DMS79 (cell line): ENCODE measurements around the gene TOR3A.

ENCODE experiments used
- DNase-seq: peaks from one replicate; lab custom pipeline; 2025; lab: John Stamatoyannopoulos, UW

The TOR3A gene

GRCh38 chr1:179066471-179066870 is 15.4 kb upstream of the TOR3A start:
- DNase-seq = no peak

DNA sequence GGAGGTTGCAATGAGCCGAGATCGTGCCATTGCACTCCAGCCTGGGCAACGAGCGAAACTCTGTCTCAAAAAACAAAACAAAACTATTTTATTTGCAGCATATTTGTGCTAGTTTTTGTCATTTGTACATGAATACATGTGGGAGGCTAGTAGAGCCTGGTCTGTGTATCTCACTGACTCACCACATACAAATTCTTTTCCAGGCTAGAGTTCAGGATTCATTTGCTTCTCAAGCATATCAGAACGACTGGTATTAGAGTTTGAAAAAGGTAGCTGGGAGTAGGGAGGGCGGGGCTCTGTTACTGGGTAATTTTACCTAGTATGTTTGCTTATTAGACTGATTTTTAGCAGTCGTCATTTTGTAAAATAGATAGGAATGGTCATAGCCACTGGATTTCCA is 4.5 kb upstream of the TOR3A start:
- no peak for DNase-seq

DNA sequence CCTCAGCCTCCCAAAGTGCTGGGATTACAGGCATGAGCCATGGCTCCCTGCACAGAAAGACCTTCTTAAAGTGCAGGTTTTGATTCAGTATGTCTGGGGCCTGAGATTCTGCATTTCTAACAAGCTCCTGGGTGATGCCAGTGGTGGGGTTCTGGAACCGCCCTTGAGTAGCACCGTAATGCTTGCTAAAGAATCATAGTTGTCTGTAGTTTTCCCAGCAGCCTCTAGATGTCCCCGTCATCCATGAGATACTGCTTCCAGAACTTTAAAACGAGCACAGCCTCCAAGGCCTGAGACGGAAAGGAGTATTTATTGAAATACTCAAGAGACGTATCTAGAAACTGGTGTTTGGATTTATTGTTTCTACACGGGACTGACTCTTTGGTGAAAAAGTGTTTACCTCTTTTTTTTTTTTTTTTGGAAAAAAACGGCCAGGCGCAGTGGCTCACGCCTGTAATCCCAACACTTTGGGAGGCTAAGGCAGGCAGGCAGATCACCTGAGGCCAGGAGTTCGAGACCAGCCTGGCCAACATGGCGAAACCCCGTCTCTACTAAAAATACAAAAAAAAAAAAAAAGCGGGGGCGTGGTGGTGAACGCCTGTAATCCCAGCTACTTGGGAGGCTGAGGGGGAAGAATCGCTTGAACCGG is 2.6 kb upstream of the TOR3A start:
- DNase-seq = peak; percentile 49

DNA sequence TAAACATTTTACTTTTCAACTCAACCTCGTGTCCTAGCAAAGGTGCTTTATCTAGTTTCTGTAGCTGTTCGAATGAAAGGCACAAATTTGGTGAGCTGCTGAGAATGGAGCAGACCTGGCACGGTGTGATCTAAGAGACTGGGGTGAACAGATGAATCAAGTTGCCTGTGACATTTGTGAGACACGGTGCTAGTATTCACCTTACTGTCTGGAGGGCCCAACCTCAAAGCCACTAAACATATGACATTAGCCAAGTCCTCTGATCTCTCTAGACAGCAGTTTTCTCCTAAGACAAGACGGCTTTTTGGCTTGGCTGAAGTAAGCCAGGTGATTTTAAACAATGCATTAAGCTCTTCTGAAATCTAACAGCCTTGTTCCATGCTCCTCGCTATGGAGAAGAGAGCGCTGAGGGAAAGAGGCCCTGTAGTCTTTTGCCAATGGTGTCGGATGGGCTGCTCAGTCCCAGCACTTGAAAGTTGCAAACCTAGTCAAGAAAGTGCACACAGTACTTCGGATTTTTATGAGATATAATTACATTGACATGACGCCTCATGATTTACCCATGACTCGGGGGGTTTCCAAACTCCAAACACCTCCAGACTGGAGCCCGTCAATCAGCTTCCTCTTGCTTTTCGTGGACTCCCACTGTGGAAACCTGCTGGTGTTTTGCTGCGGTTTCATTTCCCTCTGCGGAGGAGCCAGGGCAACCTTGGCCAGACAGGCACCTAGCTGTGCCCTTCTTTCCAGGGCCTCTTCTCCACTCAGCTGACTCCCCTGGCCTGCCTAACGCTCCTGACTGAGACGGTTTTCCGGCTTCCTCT is 794 bp upstream of the TOR3A start:
- DNase-seq = no peak

DNA sequence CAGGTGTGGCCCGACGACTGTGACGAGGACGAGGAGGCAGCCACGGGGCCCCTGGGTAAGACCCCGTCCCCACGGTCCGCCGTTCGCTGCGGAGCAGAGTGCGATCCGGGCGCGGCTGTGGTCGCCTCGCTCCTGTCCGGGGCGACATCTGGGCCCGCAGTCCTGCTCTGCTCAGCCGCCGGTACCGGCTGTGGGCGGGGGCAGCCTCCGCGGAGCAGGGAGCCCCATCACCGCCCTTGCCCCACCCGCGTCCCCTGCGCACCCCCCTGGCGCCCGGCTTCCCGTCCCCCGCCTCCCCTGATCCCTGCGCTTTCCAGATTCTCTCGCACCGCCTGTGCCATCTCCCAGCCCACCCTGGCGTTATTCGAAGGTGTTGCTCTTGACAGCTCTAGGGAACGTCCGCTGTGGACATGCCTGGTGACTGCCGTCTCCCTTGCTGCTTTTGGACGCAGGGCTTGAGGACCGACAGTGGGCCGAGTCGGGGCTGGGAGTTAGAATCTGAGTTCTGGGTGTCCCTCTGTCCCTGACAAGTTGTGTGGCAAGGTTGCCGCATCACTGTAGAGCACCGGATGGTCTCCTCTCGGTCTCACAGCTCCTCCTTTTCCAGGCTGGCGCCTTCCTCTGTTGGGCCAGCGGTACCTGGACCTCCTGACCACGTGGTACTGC is 596 bp downstream of the TOR3A start:
- no peak for DNase-seq

DNA sequence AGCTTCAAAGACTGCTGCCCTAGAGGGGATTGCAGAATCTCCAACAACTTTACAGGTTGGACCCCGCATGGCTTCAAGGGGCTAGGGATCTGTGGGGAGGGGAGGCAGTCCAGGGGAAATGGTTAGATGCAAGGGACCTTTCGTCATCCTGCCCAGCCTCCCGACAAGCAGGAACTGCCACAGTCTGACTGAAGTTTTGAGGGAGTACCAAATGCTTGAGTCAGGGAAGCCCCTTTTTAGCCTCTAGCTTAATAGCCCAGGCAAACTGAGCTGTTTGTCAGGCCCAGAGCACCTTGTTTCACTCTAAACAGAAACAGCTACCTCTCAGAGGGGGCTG is 1.1 kb downstream of the TOR3A start:
- DNase-seq = no peak

DNA sequence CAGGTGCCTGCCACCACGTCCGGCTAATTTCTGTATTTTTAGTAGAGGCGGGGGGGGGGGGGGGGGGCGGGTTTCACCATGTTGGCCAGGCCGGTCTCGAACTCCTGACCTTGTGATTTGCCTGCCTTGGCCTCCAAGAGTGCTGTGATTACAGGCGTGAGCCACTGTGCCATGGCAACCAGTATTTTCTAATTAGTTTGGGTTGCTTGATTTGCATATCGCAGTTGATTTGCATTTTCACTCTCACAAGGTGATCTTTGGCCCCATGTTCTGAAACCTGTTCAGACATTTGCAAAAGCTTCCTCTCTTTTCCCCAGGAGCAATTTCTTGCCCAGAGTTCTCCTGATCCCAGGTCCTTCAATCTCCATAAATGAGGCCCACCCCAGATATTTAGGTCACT is 1.7 kb downstream of the TOR3A start:
- DNase-seq = no peak

GRCh38 chr1:179087665-179088064 is 5.8 kb downstream of the TOR3A start:
- DNase-seq = no peak

- no peak for DNase-seq
Measured at GRCh38 chr1:179089827-179090482, 8.1 kb downstream of the TOR3A start.

DNA sequence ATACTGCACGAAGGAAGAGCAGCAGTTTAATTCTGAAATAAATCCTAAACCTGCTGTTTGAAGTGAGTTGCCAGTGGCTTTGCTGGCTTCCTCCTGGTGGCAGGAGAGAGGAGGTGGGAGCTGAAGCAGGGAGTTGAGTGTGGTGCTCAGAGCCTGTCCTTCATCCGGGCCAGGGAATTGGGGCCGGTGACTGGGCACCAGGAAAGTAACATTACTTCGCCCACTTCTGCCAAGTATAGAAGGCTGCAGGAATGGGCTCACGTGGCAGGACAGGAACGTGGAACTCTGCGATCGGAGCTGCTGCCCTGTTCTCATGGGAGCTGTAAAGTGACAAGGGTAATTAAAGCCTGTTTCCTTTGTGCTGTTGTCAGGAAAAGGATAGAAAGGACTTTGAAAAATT is 8.7 kb downstream of the TOR3A start:
- no peak for DNase-seq

DNA sequence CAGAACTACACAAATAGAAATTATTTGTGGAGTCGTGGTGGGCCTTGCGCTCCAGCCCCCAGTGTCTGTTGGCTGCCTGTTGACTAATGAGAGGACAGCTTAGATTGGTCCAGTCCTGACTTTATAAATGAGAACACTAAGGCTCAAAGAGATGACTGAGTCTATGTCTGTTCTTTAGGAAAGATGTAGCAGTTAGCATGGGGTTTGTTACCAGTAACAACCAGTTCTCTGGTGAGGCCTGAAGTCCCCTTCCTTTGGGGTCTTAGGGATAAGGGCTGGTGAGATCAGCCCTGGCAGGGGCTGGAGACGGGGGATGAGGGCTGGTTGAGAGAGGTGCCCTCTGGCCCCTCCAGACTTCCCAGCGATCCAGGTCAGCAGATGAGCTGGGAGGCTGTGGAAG is 9.1 kb downstream of the TOR3A start:
- DNase-seq = no peak

- DNase-seq = no peak
Measured at GRCh38 chr1:179091691-179092165, 9.9 kb downstream of the TOR3A start.

DNA sequence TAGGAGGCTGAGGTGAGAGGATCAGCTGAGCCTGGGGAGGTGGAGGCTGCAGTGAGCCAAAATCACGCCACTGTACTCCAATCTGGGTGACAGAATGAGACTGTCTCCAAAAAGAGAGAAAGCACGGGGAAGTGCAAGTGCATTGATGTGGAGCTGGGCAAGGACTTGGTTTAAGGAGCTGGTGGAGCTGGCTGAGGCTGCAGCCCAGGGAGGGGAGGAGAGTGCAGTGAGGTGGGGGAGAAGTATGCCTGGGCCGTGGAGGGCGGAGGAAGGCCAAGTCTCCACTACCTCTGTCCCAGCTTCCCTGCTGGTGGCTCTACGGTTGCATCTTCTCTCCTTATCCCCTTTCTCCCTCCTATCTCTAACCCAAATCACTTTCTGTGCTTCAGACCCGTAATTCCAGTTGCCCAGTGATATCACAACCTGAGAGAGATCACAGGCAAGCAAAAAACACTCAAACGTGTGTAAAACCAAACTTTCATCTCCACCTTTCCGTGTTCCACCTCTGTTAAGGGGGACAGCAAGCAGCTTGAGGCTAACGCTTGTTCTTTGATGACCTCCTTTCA is 11.1 kb downstream of the TOR3A start:
- no peak for DNase-seq

- no peak for DNase-seq
Measured at GRCh38 chr1:179094818-179095217, 12.9 kb downstream of the TOR3A start.

- no peak for DNase-seq
Measured at GRCh38 chr1:179095377-179095776, 13.5 kb downstream of the TOR3A start.

GRCh38 chr1:179095924-179096323 is 14.1 kb downstream of the TOR3A start:
- DNase-seq = no peak

- no peak for DNase-seq
Measured at GRCh38 chr1:179099891-179100290, 18.0 kb downstream of the TOR3A start.

- DNase-seq = no peak
Measured at GRCh38 chr1:179101566-179101965, 19.7 kb downstream of the TOR3A start.

GRCh38 chr1:179103999-179104398 is 22.1 kb downstream of the TOR3A start:
- DNase-seq = no peak

GRCh38 chr1:179104611-179105250 is 22.9 kb downstream of the TOR3A start:
- no peak for DNase-seq

DNA sequence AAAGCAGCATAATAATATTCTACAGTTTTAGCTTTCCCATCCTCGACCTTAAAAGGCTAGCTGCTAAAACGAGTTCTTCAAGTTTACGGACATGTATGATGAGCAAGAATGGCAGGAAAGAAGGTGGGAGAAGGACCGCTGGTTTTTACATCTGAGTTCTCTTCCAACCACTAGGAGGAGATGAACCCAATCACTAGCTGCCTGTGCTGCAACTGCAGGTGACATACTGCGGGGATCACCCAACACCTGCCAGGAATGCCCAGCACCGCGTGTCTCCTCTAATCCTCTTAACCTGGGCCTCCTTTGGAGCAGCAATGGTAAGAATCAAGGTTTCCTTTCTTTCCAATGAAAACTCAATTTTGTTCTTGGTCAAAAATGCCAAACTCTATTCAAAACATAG is 23.5 kb downstream of the TOR3A start:
- no peak for DNase-seq
